ENCODE data around the gene STPG1.
"Not testable (repeated sequence)": the region's sequence is repeated elsewhere in the genome, so short reads cannot be mapped to it uniquely, and the experiment has no call there.

DNA sequence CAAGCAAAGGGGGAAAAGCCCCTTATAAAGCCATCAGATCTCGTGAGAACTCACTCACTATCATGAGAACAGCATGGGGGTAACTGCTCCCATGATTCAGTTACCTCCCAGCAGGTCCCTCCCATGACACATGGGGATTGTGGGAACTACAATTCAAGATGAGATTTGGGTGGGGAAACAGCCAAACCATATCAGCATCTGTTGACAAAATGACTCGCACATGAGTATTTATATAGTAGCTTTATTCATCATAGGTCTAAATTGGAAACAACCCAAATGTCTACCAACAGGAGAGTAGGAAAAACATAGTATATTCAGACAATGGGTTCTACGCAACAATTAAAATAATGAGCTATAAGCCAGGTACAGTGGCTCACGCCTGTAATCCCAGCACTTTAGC, 48.5 kb upstream of the STPG1 start:
- TF ChIP-seq EP300 (conservative IDR thresholded peaks at IDR 0.05; ENCODE audit: poor library complexity, severe bottlenecking); POLR2AphosphoS5 (IDR thresholded peaks at IDR 0.05): not testable (repeated sequence)
- TF ChIP-seq, protein P1, sequence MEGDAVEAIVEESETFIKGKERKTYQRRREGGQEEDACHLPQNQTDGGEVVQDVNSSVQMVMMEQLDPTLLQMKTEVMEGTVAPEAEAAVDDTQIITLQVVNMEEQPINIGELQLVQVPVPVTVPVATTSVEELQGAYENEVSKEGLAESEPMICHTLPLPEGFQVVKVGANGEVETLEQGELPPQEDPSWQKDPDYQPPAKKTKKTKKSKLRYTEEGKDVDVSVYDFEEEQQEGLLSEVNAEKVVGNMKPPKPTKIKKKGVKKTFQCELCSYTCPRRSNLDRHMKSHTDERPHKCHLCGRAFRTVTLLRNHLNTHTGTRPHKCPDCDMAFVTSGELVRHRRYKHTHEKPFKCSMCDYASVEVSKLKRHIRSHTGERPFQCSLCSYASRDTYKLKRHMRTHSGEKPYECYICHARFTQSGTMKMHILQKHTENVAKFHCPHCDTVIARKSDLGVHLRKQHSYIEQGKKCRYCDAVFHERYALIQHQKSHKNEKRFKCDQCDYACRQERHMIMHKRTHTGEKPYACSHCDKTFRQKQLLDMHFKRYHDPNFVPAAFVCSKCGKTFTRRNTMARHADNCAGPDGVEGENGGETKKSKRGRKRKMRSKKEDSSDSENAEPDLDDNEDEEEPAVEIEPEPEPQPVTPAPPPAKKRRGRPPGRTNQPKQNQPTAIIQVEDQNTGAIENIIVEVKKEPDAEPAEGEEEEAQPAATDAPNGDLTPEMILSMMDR (IDR thresholded peaks at IDR 0.05; ENCODE audit: poor library complexity, severe bottlenecking), result not testable (repeated sequence)
- TF ChIP-seq, protein P2, sequence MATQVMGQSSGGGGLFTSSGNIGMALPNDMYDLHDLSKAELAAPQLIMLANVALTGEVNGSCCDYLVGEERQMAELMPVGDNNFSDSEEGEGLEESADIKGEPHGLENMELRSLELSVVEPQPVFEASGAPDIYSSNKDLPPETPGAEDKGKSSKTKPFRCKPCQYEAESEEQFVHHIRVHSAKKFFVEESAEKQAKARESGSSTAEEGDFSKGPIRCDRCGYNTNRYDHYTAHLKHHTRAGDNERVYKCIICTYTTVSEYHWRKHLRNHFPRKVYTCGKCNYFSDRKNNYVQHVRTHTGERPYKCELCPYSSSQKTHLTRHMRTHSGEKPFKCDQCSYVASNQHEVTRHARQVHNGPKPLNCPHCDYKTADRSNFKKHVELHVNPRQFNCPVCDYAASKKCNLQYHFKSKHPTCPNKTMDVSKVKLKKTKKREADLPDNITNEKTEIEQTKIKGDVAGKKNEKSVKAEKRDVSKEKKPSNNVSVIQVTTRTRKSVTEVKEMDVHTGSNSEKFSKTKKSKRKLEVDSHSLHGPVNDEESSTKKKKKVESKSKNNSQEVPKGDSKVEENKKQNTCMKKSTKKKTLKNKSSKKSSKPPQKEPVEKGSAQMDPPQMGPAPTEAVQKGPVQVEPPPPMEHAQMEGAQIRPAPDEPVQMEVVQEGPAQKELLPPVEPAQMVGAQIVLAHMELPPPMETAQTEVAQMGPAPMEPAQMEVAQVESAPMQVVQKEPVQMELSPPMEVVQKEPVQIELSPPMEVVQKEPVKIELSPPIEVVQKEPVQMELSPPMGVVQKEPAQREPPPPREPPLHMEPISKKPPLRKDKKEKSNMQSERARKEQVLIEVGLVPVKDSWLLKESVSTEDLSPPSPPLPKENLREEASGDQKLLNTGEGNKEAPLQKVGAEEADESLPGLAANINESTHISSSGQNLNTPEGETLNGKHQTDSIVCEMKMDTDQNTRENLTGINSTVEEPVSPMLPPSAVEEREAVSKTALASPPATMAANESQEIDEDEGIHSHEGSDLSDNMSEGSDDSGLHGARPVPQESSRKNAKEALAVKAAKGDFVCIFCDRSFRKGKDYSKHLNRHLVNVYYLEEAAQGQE (IDR thresholded peaks at IDR 0.05; ENCODE audit: borderline replicate concordance), result not testable (repeated sequence)

All from neural cell (in vitro differentiated cells).